ENCODE data around the gene SPI1.
"Not testable (repeated sequence)": the region's sequence is repeated elsewhere in the genome, so short reads cannot be mapped to it uniquely, and the experiment has no call there.

The SPI1 gene

GRCh38 chr11:47334699-47335411, 43.5 kb downstream of the SPI1 start:
- H3K27ac Mint-ChIP-seq; H3K9me3 Mint-ChIP-seq; H3K36me3 Mint-ChIP-seq (ENCODE audit: low read depth); H3K27me3 Mint-ChIP-seq (ENCODE audit: low read depth); H3K4me3 Mint-ChIP-seq; H3K4me1 Mint-ChIP-seq (ENCODE audit: low read depth): not testable (repeated sequence)

- no peak overlapping the region for H3K4me3 Mint-ChIP-seq
- peaks cover 5% of the 10 kb centered on the region for H3K36me3 Mint-ChIP-seq (ENCODE audit: low read depth)
- no peaks in the 10 kb centered on the region for H3K4me1 Mint-ChIP-seq (ENCODE audit: low read depth)
- no peaks in the 10 kb centered on the region for H3K27me3 Mint-ChIP-seq (ENCODE audit: low read depth)
- no peak overlapping the region for H3K27ac Mint-ChIP-seq
- H3K9me3 Mint-ChIP-seq = no peaks in the 10 kb centered on the region
Observed at GRCh38 chr11:47333886-47334443, 44.4 kb downstream of the SPI1 start.

GRCh38 chr11:47333526-47333845, 44.9 kb downstream of the SPI1 start:
- Mint-ChIP-seq H3K36me3 (ENCODE audit: low read depth) (peaks cover 9% of the 10 kb centered on the region), H3K27ac (no peak overlapping the region), H3K9me3 (no peaks in the 10 kb centered on the region), H3K4me1 (ENCODE audit: low read depth) (no peaks in the 10 kb centered on the region), H3K4me3 (no peak overlapping the region), H3K27me3 (ENCODE audit: low read depth) (no peaks in the 10 kb centered on the region)

DNA sequence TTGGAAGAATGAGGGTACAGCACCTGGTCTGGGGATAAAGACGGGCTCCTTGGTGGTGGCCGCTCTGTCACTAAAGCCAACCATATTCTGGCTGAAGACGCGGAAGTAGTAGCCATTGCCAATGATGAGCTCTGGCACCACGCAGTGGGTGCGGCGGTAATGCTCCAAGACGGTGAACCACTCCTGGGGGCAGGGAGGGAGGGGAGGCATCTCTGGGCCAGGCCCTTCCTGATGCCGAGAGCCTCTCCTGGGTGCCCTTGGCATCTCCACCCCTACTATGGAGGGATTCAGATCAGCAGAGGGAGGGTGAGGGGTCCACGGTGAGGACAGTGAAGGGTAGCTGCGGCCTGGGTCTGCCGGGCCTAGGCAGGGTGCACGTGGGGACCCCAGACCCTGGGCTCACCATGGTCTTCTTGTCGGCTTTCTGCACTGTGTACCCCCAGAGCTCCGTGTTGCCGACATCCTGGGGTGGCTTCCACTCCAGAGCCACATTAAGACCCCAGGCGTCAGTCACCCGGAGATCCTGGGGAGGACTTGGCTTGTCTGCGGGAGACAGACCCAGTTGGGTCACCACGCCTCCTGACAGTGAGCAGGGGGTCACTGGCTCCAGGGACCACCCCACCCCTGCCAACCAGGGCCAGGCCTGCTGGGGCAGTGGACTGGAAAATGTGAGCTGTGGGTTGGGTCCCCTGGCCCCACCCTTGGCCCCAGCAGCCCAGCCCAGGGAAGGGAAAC, 45.4 kb downstream of the SPI1 start:
- Mint-ChIP-seq H3K9me3 (no peaks in the 10 kb centered on the region), H3K27me3 (ENCODE audit: low read depth) (no peaks in the 10 kb centered on the region)

DNA sequence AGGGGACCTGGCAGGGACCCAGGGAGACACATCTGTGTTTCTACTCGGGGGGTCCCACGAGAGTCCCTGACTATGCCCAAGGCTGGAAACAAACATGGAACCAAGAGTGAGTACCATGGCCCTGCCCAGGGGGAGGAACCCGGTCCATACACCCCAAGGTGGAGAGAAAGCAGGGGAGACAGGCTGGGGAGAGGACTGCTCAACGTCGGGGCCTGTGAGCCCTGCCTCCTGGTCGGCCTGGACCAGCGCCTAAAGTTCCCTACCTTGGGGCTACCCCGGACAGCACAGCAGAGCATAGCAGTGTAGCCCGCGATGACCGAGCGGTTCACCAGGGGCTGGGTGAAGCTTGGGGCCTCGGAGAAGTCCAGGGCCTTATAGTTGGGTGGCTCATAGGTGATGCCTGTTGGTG, 46.0 kb downstream of the SPI1 start:
- H3K36me3 Mint-ChIP-seq (ENCODE audit: low read depth) = peaks cover 12% of the 10 kb centered on the region
- no peak overlapping the region for H3K4me3 Mint-ChIP-seq
- no peaks in the 10 kb centered on the region for H3K9me3 Mint-ChIP-seq
- H3K27ac Mint-ChIP-seq = no peak overlapping the region
- H3K4me1 Mint-ChIP-seq (ENCODE audit: low read depth) = no peaks in the 10 kb centered on the region
- no peaks in the 10 kb centered on the region for H3K27me3 Mint-ChIP-seq (ENCODE audit: low read depth)

More for the DNA sequence above, 45.4 kb downstream of the SPI1 start:
- peaks cover 10% of the 10 kb centered on the region for H3K36me3 Mint-ChIP-seq (ENCODE audit: low read depth)
- no peak overlapping the region for H3K27ac Mint-ChIP-seq
- H3K4me3 Mint-ChIP-seq = no peak overlapping the region
- H3K4me1 Mint-ChIP-seq (ENCODE audit: low read depth) = no peaks in the 10 kb centered on the region

- Mint-ChIP-seq H3K27ac (no peak overlapping the region), H3K9me3 (no peaks in the 10 kb centered on the region), H3K27me3 (ENCODE audit: low read depth) (no peaks in the 10 kb centered on the region), H3K4me1 (ENCODE audit: low read depth) (no peaks in the 10 kb centered on the region), H3K36me3 (ENCODE audit: low read depth) (peaks cover 13% of the 10 kb centered on the region), H3K4me3 (no peak overlapping the region)
Observed at GRCh38 chr11:47331454-47332302, 46.7 kb downstream of the SPI1 start.

DNA sequence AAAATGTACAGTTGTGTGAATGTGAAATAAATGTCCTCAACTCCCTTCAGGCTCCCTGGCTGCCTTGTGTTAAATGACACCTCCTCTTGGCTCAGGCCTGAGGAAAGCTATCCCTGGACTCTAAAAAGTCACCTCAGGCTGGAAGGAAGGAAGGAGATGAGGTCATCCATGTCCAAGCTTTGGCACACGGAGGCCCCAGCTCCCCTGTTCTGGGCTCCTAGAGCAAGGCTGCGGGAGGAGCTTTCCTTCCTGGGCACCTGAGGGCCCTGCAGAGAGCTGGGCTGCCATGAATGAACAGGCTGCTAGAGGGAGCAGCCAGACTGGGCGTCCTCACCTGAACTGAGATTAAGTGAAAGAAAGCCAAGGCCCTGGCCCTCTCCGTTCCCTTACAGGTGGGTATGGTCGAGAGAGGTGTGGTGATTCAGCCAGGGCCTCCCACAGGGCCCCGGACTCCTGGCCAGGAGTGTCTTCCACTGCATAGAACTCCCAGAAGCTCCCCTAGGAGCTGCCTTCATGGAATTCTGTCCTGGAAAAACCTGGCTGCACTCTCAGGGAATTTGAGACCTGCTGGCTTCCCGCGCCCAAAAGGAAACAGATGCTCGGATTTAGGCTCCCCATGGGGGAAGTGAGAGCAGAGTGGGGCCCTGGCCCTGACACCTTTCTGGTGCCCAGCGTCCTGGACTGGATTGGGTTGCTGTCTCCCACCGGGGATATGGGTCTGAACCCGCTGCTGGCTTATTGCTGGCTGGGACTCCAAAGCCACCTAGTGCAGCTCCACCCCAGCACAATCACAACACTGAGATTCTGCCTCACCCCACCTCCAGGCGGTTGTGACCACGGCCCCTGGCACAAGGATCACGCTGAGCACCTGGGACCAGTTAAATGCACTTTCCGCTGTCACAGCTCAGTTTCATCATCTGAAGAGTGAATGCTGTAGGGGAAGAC, 48.1 kb downstream of the SPI1 start:
- Mint-ChIP-seq H3K27ac (no peak overlapping the region), H3K4me1 (ENCODE audit: low read depth) (no peaks in the 10 kb centered on the region), H3K36me3 (ENCODE audit: low read depth) (peaks cover 23% of the 10 kb centered on the region), H3K4me3 (no peak overlapping the region), H3K27me3 (ENCODE audit: low read depth) (no peaks in the 10 kb centered on the region), H3K9me3 (no peaks in the 10 kb centered on the region)

DNA sequence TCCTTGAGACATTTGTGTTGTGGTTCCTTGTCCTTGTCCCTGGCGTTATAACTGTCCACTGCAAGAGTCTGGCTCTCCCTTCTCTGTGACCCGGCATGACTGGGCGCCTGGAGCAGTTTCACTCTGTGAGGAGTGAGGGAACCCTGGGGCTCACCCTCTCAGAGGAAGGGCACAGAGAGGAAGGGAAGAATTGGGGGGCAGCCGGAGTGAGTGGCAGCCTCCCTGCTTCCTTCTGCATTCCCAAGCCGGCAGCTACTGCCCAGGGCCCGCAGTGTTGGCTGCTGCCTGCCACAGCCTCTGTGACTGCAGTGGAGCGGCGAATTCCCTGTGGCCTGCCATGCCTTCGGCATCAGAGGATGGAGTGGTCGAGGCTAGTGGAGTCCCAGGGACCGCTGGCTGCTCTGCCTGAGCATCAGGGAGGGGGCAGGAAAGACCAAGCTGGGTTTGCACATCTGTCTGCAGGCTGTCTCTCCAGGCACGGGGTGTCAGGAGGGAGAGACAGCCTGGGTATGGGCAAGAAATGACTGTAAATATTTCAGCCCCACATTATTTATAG, 48.8 kb downstream of the SPI1 start:
- peaks cover 2% of the 10 kb centered on the region for H3K4me1 Mint-ChIP-seq (ENCODE audit: low read depth)
- H3K27ac Mint-ChIP-seq = no peak overlapping the region
- H3K27me3 Mint-ChIP-seq (ENCODE audit: low read depth) = no peaks in the 10 kb centered on the region
- H3K9me3 Mint-ChIP-seq = no peaks in the 10 kb centered on the region
- H3K4me3 Mint-ChIP-seq = no peak overlapping the region
- peaks cover 28% of the 10 kb centered on the region for H3K36me3 Mint-ChIP-seq (ENCODE audit: low read depth)

GRCh38 chr11:47328449-47329390, 49.6 kb downstream of the SPI1 start:
- no peaks in the 10 kb centered on the region for H3K9me3 Mint-ChIP-seq
- no peaks in the 10 kb centered on the region for H3K27me3 Mint-ChIP-seq (ENCODE audit: low read depth)
- peaks cover 28% of the 10 kb centered on the region for H3K36me3 Mint-ChIP-seq (ENCODE audit: low read depth)
- peaks cover 2% of the 10 kb centered on the region for H3K4me1 Mint-ChIP-seq (ENCODE audit: low read depth)
- H3K27ac Mint-ChIP-seq = no peak overlapping the region
- no peak overlapping the region for H3K4me3 Mint-ChIP-seq

- Mint-ChIP-seq H3K4me1 (ENCODE audit: low read depth) (peaks cover 2% of the 10 kb centered on the region), H3K27me3 (ENCODE audit: low read depth) (no peaks in the 10 kb centered on the region), H3K36me3 (ENCODE audit: low read depth) (peaks cover 30% of the 10 kb centered on the region), H3K9me3 (no peaks in the 10 kb centered on the region), H3K27ac (no peak overlapping the region), H3K4me3 (no peak overlapping the region)
Observed at GRCh38 chr11:47327949-47328348, 50.4 kb downstream of the SPI1 start.

DNA sequence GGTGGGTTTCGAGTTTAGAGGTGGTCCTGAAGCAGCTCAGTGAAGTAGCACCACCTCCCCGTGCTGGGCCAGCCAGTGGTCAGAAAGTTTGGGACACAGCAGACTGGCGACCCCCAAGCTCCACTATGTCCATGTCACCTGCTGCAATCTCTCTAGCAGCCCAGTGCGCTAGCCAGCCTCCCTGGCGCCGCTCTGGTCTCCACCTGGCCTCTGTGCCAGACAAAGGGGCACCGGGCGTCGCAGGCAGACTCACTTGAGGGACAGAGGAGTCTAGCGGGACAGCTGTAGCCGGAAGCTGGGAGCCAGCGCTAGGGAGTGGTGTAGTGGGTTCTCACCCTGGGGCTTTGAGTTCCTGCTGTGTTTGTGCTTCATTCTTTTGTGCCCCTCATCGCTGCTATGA, 51.3 kb downstream of the SPI1 start:
- Mint-ChIP-seq H3K9me3 (no peaks in the 10 kb centered on the region), H3K4me1 (ENCODE audit: low read depth) (peaks cover 2% of the 10 kb centered on the region), H3K36me3 (ENCODE audit: low read depth) (peaks cover 32% of the 10 kb centered on the region), H3K4me3 (no peak overlapping the region), H3K27ac (no peak overlapping the region), H3K27me3 (ENCODE audit: low read depth) (no peaks in the 10 kb centered on the region)

GRCh38 chr11:47326198-47326597, 52.1 kb downstream of the SPI1 start:
- Mint-ChIP-seq H3K27ac (no peak overlapping the region), H3K36me3 (ENCODE audit: low read depth) (peaks cover 37% of the 10 kb centered on the region), H3K27me3 (ENCODE audit: low read depth) (no peaks in the 10 kb centered on the region), H3K4me3 (no peak overlapping the region), H3K4me1 (ENCODE audit: low read depth) (peaks cover 2% of the 10 kb centered on the region), H3K9me3 (no peaks in the 10 kb centered on the region)
